Measurements from ENCODE around the gene BLVRB.
A peak's percentile ranks its signal among the peaks of the same experiment; 100 is the strongest.

The BLVRB gene

GRCh38 chr19:40403262-40403984, 62.1 kb downstream of the BLVRB start:
- peak; percentile 51 to 61 for DNase-seq (ENCODE audit: low read depth in 2 of 2)

GRCh38 chr19:40400559-40400958, 65.0 kb downstream of the BLVRB start:
- no peak for DNase-seq (ENCODE audit: low read depth in 2 of 2)

- DNase-seq (ENCODE audit: low read depth in 2 of 2): peak; percentile 14 to 44
Observed at GRCh38 chr19:40398417-40399131, 67.0 kb downstream of the BLVRB start.
